Left renal pelvis (tissue), 4 donors: ENCODE results near the gene ARHGEF18. TPM values are rescaled to one million over a fixed set of nuclear protein-coding genes. Genes with fewer than 3 reads are reported as not detected.

ENCODE experiments used
- DNase-seq, 4 donors: peaks; one replicate each; pipeline ENCODE4 v3.0.0-alpha.2; 2013; ENCODE audit warnings: low read depth in 4 of 4, low spot score in 3 of 4
- polyA plus RNA-seq, 4 donors: library from polyadenylated mRNA; unstranded; fragments of 120-200 nt; gene quantifications; one replicate each; pipeline ENCODE4 v1.2.1, GENCODE V29; 2013; ENCODE audit not compliant: insufficient read length in 4 of 4

The ARHGEF18 gene
- polyA plus RNA-seq, 4 donors = 16.3 to 38.3 (median 31.8) TPM

GRCh38 chr19:7381073-7381390, 32.3 kb downstream of the ARHGEF18 start:
- DNase-seq = no peak

- DNase-seq = no peak
Observed at GRCh38 chr19:7382694-7383093, 34.0 kb downstream of the ARHGEF18 start.

GRCh38 chr19:7383284-7383683, 34.5 kb downstream of the ARHGEF18 start:
- DNase-seq = no peak

GRCh38 chr19:7385062-7385461, 36.3 kb downstream of the ARHGEF18 start:
- DNase-seq = no peak

- no peak for DNase-seq
Observed at GRCh38 chr19:7386308-7386707, 37.6 kb downstream of the ARHGEF18 start.

GRCh38 chr19:7386769-7387168, 38.0 kb downstream of the ARHGEF18 start:
- no peak for DNase-seq

- DNase-seq = no peak
Observed at GRCh38 chr19:7391218-7391670, 42.5 kb downstream of the ARHGEF18 start.

GRCh38 chr19:7393459-7393858, 44.7 kb downstream of the ARHGEF18 start:
- no peak for DNase-seq

- no peak for DNase-seq
Observed at GRCh38 chr19:7393939-7394730, 45.4 kb downstream of the ARHGEF18 start.

- DNase-seq = peak; percentile 80 to 81 (median 80)
Observed at GRCh38 chr19:7394731-7395359, 46.1 kb downstream of the ARHGEF18 start.

GRCh38 chr19:7395360-7396066, 46.8 kb downstream of the ARHGEF18 start:
- DNase-seq = no peak

- DNase-seq = no peak
Observed at GRCh38 chr19:7397687-7398086, 49.0 kb downstream of the ARHGEF18 start.

Other genes with a start within 250 kb of the ARHGEF18 start
- gene INSR, start 54.5 kb upstream of the ARHGEF18 start, polyA plus RNA-seq = 10 to 100 TPM; 22.7 to 31.1 (median 25.8) TPM
- gene PEX11G, start 140.1 kb downstream of the ARHGEF18 start, polyA plus RNA-seq = 1 to 10 TPM; 2.4 to 8.9 (median 4.7) TPM
- 10 to 100 TPM; 35.7 to 71.8 (median 40.8) TPM for gene ZNF358, start 167.2 kb downstream of the ARHGEF18 start, polyA plus RNA-seq
- gene MCOLN1, start 173.7 kb downstream of the ARHGEF18 start, polyA plus RNA-seq = 10 to 100 TPM; 13.1 to 22.4 (median 17.7) TPM
- 10 to 100 TPM; 25.2 to 53.3 (median 38.7) TPM for gene PNPLA6, start 186.8 kb downstream of the ARHGEF18 start, polyA plus RNA-seq
- gene CAMSAP3, start 246.9 kb downstream of the ARHGEF18 start, polyA plus RNA-seq = 10 to 100 TPM in 3 of 4 donors, 1 to 10 TPM in 1; 1.6 to 27.7 (median 13.2) TPM